SKM-1 (cell line): Measurements from ENCODE around the gene SIRPB2.

Experiments
- DNase-seq: peaks from one replicate; lab custom pipeline; 2025; ENCODE audit not compliant: unreplicated experiment; lab: John Stamatoyannopoulos, UW

The SIRPB2 gene

DNA sequence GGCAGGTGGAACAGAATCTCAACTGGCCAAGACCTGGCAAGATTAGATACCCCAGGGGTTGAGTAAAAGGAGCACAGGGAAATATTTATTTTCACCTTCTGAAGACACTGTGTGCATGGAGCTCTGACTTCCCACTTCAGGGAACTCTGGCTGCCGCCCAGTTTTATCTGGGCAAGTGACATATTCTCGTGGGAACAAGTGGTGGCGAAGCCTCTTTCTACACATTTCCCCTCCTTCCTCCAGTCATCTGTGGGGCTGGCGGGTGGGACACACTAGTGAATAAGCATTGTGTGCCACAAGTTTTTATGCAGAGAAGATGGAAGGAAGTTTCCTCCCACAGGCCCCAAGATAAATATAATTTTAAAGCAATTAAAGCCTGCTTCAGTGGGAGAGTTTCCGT is 48.1 kb downstream of the SIRPB2 start:
- DNase-seq: no peak

DNA sequence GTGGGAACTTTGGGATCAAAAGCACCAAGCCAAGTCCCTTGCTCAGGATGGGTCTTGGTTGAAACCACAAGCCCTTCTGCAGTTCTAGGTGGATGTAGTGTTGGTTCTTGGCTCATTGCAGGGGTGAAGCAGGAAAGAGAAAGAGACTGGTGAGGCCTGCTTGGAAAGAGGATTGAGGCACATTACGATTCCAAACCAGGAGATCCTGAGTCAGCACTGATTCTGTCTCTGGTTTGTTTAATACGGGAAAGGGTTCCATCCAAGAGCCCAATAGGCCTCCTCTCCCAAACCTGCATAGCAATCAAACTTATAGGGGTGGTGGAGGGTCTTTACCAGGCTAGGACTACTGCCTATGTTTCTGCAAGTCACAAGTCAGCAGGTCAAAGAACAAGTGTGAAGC is 48.9 kb downstream of the SIRPB2 start:
- no peak for DNase-seq

DNA sequence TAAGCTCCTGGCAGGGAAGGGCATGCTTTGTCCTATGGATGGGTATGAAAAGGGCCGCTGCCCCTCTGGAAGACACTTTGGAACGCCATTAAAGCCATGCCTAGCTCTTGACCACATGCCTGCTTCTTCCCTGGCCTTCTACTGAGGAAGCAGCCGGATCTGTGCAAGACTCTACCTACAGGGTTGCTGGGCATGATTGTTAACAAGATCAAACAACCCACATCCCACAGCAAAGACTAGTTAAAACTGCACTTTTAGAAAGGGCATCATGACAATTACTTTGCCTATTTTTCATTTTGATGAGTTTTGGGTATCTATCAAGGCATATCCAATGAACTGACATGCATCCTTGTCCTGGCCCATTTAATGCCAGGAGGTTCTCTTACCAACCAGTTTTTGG is 50.1 kb downstream of the SIRPB2 start:
- DNase-seq: no peak

GRCh38 chr20:1440024-1440423 is 51.2 kb downstream of the SIRPB2 start:
- DNase-seq: no peak

GRCh38 chr20:1438361-1438760 is 52.9 kb downstream of the SIRPB2 start:
- no peak for DNase-seq

DNA sequence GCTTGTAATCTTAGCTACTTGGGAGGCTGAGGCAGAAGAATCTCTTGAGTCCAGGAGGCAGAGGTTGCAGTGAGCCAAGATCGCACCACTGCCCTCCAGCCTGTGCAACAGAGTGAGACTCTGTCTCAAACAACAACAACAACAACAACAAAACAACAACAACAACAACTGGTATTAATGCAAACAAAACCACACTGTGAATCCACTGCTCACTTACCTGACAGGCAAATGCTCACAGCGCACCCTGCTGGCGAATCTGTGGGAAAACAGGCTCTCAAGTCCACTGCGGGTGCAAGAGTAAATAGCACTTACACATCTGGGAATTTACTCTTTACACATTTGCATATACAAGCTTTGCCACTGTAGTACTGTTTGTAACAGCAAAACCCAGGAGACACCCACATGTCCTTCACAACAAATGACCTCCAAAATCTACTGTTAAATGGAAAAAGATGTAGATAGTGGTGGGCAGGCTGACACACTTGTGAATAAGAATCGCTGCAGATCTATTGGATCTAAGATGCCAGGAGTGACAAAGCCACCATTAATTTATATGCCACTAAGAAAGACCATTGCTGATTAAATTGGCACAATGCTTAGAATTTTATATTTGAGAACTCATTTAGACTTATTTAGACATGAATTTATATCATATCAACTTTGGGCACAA is 53.9 kb downstream of the SIRPB2 start:
- peak; percentile 7 for DNase-seq

- DNase-seq: no peak
These were observed 55.0 kb downstream of the SIRPB2 start for GRCh38 chr20:1436263-1436662.

DNA sequence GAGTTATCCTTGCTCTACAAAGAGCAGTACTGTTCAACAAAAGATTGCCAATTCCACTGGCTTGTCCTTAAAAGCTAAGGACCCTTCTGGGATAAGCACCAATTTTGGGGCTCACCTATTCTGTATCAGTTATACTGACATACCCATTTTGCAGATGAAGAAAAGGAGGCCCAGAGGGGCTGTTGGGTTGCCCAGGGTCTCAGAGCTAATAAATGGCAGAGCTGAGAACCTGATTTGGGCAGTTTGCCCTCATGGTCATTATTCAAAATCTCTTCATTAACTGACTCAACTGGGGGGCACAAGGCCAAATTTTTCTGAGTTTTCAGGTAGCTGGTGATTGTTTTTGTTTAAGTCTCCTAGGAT is 55.9 kb downstream of the SIRPB2 start:
- no peak for DNase-seq

DNA sequence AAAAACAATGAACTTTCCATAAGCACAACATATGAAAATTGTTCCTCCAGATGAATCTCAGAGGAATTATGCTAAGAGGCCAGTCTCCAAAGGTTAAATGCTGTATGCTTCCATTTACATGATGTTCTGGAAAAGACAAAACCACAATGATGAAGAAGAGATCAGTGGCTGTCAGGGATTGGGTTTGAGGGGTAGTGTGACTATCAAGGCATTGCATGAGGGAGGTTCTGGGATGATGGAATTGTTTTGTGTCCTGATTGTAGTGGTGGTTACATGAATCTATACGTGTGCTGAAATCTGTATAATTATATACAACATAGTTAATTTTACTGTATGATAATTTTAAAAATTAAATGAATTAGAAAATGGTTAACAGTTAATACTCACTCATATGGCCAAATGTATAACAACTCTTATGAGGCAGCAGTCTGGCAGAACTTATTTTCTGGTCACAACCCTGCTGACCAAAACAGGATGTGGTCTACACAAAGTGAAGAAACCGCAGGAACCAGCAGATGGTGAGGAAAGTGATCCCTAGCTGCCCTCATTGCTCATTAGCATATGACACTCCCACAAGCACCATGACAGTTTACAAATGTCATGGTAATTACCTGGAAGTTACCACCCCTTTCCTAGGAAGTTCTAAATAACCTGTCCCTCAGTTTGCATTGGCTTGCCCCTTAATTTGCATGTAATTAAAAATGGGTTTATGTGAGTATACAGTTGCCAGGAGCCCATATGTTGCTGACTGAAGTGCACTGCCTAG is 56.5 kb downstream of the SIRPB2 start:
- peak; percentile 4 for DNase-seq

GRCh38 chr20:1431158-1431557 is 60.1 kb downstream of the SIRPB2 start:
- no peak for DNase-seq

DNA sequence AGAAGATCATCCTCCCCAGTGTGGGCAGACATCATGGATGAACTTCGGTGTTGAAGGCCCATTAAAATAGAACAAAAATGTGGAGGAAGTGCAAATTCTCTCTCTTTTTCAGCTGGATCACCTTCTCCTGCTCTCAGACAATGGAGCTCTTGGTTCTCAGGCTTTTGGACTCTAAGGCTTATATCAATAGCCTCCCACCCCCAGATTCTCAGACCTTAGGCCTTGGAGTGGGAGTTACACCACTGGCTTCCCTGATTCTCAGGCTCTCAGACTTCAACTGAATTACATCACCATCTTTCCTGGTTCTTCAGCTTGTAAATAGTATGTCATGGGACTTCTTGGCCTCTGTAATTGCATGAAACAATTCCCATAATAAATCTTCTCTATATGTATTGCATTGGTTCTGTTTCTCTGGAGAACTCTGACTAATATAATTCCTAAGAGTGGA is 61.2 kb downstream of the SIRPB2 start:
- no peak for DNase-seq

DNA sequence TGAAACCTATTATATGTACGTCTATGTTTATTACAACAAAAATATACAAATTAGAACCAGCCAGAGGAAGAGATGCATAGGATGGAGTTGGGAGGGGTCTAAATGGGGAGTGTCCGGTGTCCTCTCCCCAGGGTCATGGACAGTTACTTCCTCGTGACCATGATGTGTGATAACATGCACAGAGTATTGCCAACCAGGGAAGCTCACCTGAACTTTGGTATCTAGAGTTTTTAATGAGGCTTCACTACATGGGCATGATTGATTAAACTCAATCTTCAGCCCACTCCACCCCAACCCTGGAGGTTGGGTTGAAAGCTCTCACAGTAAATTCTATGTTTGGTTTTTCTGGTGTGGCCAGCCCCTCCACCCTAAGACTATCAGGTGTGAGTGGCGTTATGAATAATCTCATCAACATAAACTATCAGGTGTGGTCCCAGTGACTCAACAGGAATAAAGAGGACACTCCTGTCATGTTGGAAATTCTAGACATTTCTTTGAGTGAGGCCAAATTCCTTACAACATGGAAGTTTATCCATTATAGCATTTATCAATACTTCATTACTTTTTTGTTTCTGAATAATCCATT is 62.0 kb downstream of the SIRPB2 start:
- no peak for DNase-seq

- no peak for DNase-seq
These were observed 63.7 kb downstream of the SIRPB2 start for GRCh38 chr20:1427457-1428054.

- no peak for DNase-seq
These were observed 64.9 kb downstream of the SIRPB2 start for GRCh38 chr20:1426231-1426849.
